GM21619 (cell line): ENCODE results near the gene ARID1B.

Experiments
- ATAC-seq: cut with Tn5 transposase; IDR thresholded peaks from one replicate; pipeline ENCODE4 v1.9.1; 2021; ENCODE audit not compliant: unreplicated experiment

ARID1B gene

DNA sequence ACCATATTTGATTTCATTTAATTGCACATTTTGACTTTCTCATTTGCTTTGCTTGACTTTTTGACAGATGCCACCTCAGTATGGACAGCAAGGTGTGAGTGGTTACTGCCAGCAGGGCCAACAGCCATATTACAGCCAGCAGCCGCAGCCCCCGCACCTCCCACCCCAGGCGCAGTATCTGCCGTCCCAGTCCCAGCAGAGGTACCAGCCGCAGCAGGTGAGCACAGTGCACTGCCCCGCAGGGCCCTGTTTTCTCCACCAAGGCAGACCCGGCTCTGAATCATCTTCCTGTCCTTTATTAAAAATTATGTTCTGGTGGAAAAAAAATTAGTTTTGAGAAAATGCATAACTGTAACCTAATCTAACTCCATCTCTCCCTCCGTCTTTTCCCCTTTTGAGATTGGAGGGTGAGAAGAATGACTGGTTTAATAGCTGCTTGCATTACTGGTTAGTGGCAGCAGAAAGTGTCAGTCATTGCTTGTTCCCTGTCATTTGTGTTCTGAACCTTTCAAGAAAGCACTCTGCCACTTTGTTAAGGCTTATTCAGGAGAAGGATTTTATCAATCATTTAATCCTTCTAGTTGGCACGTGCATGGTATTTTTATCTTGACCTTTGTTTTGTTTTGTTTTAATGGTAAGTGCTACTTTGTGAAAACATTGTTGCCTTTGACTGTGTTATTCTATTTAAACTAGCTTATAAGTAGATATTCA is 124.3 kb downstream of the ARID1B start:
- no peak for ATAC-seq

DNA sequence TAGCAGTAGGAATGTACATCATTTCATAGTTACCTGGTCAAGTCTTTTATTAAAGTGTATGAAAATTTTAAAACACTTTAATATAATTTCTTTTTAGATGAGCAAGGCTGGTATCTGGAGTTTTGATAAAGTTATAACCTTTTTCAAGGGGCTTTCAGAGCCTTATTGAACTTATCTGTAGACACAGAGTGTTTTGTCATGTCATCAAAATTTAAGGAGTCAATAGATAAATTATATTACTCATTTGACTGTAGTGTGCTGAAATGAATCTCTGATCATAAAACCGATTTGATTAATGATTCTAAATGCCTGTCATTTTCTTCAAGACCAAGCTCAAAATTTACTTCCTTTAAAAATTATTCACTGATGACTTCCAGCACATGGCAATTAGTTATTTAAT is 125.6 kb downstream of the ARID1B start:
- ATAC-seq, result no peak

GRCh38 chr6:156904176-156904967 is 127.2 kb downstream of the ARID1B start:
- no peak for ATAC-seq

GRCh38 chr6:156905801-156906200 is 128.6 kb downstream of the ARID1B start:
- ATAC-seq, result no peak

DNA sequence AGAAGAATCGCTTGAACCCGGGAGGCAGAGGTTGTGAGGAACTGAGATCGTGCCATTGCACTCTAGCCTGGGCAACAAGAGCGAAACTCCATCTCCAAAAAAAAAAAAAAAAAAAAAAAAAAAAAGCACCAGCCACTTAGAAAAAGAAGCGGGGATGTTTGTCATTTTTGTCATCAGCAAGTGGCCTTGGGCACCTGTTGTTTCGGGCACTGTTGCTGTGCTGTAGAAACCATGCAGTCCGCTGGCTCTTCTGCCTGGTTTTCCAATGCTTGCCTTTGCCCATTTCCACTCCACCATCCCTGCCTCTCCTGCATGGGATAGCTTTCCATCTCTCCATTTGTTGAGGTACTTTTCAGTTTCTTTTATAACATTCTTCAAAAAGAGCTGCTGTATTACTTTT is 129.3 kb downstream of the ARID1B start:
- ATAC-seq, result no peak

DNA sequence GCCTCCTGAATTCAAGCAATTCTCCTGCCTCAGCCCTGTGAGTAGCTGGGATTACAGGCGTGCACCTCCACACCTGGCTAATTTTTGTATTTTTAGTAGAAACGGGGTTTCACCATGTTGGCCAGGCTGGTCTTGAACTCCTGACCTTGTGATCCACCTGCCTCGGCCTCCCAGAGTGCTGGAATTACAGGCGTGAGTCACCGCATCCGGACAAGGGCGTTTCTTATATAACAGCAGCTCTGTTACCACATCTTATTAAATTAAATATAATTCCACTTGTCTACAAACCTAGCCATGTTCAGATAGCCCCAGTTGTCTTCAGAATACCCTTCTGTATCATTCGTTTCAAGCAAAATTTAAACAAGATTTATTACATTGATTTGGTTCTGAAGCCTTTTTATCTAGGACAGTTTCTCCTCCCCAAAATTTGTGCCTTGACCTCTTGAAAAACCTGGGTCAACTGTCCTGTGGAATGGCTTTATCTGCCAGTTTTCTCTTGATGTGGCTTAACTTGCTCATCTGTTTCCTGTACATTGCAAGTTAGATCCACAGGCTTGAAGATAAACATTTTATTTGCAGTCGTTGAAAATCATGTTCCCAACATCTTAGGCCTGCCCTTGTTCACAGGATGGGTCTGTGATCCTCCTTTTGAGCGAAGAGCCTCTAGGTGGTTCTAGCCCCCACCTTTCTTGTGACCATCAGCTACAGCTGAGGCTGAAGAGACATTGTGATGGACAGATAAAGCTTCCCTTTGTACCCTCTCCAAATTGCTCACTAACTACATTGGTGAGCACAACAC is 132.2 kb downstream of the ARID1B start:
- no peak for ATAC-seq

DNA sequence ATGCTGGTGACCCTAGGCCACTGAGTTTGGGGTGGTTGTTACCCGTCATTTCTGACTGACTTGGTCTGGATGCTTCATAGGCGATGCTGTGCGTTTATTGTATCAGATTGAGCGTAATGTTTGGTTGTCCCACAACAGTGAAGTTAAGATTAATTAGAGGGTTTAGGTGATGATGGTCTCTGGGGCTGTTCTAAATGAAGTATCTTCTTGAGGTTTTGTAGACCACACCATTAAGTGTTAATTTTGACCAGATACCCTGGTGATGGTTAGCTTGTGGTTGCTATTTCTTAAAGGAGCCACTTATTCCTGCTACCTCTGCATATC is 132.8 kb downstream of the ARID1B start:
- ATAC-seq, result no peak

DNA sequence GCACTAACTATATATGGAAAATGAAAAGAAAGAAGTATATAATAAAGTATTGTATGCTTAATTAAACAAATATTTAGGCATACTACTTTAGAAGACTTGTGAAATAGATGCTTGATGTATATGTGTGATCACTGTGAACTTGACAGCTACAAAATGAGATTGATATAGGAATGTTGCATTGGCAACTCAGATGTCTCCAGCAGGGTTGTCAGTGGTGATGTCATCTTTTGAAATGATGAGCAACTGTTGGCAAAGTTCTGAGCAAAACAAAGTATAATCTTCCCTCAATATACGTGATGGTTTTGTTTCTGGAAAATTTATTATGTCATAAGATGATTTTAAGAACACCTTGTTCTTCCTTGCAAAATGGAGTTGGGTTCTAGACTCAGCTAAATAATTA is 133.8 kb downstream of the ARID1B start:
- no peak for ATAC-seq

DNA sequence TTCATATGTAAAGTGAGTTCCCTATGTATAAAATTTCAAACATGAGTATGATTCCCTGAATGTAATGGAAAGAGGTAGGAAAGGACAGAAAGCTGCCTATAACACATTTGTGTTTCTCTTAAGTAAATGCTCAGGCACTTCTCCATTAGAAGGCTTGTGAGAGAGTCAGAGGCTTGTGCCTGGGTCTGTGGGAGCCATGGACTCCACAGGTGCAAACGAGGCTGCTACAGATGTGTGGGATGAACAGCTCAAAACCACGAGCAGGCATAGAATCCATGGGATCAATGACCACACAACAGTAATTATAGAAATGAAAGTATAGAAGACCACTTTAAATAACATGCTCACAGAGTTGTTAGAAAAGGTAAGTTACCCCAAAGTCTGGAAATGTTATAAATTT is 134.4 kb downstream of the ARID1B start:
- no peak for ATAC-seq

GRCh38 chr6:156912431-156912830 is 135.3 kb downstream of the ARID1B start:
- ATAC-seq, result no peak

DNA sequence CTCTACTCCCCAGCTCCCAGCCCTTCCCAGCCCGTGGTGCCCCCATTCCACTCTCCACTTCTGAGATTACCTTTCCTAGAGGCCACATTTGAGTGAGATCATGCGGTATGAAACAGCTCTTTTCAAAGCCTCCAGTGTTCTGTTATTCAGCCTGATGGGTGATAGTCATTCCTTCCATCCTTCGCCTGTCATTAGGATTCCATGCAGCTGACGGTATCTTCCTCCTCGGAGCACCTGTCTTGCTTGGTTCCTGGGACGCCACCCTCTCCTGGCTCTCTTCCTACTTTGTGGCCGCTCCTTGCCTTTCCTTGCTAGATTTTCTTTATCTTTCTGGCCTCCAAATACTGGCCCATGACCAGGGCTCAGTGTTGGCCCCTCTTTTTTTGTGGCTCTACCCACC is 137.0 kb downstream of the ARID1B start:
- no peak for ATAC-seq

DNA sequence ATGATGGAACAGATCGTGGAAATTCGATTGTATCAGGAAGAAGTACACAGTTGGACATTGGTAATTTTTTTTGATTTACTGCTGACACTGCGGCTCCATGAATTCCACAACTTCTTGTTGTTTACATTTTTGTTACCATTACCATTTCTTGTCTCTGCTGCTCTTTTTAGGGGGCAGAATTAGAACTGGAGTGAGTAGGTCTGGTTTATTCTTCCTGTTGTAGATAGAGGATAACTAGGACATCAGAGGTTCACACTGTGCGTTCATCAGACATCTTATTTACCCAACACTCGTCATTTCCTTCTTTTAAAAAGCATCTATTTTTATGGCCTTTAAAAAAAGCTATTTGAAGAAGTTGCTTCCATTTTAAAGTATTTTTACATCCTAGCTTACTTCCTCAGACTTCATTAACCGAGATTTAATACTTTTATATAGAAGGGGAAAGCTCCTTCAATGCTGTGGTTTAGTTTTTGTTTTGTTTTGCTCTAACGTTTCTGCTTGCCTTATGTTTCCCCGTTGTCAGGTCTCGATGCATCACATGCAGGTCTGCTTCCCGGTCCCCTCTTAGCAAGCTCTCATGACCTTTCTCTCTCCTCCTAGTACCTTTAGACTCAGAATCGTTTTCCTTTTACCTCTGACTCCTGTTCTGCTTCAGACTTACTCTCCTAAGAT is 139.1 kb downstream of the ARID1B start:
- peak; percentile 44 for ATAC-seq

DNA sequence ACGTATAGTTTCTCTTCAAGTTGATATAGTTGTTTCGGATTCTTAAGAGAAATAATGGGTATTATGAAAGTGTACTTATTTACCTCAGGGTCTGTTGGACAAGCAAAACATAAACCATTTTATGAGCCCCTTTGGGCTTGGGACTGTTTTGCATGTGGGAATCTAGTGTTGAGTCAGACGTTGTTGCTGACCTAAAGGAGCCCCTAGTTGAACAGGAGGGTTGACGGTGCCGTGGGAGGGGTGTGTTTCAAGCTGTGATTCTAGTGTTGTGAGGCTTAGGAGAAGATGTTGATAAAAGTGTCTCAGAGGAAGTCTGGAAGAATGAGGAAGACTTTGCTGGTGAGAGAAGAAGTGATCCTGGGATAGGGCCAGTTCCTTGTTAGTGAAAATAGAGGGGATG is 140.0 kb downstream of the ARID1B start:
- peak; percentile 71 for ATAC-seq

DNA sequence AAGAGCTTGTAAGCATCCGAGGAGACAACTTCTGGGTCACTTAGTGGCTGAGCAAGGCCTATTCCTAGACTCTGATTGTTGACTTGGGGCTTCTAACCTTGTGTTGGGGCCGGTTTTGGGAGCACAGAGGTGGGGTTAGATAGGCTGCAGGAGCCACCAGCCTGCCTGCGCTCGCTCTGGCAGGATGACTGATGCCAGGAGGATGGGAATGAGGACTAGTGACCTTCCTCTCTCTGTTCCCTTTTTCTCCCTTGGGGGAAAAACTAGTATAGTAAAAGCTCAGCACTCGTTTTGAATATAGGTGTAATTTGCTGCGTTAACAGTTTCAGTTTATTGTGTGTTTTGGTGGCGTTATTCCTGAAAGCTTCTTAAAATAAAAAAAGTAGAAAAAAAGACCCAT is 141.5 kb downstream of the ARID1B start:
- ATAC-seq, result no peak

GRCh38 chr6:156919370-156919769 is 142.2 kb downstream of the ARID1B start:
- no peak for ATAC-seq

- ATAC-seq, result no peak
Observed at GRCh38 chr6:156919814-156920369, 142.7 kb downstream of the ARID1B start.

GRCh38 chr6:156924246-156924645 is 147.1 kb downstream of the ARID1B start:
- ATAC-seq, result no peak

DNA sequence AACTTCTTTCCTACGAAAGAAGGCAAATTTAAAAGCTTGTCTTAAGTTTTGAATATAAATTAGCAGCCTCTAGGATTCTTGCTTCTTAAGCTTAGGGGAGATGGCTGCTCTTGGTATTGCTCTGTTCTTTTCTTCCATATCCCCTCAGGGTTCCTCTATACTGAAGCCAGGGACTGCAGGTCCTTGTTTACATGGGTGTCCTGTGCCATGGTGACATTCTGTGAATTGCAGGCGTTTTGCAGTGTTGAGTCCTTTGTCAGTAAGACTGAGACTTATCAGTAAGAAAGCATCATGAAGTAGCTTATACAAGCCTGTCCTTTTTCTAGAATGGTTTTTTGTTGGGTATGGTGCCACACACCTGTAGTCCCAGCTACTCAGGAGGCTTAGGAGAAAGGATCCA is 147.8 kb downstream of the ARID1B start:
- no peak for ATAC-seq

- ATAC-seq, result peak; percentile 96
Observed at GRCh38 chr6:156925718-156926607, 148.8 kb downstream of the ARID1B start.

DNA sequence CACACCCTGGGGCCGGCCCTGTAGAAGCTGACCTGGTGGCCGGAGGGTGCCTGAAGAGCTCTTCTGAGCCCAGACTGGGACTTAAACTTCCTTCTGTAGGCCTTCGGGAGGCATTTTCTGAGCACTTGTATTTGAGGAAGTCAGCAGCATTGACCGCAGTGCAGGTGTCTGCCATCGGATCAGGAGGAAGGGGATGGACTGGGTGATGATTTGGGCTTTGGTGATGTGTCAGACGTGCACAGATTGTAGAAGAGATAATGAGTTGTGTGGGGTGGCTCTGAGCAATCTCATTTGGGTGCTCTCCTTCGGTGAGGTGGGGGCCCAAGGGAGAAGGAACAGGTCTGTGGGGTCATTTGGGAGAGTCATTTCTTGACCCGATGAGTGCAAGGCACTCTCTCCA is 150.9 kb downstream of the ARID1B start:
- ATAC-seq, result no peak
